T-helper 2 cell treated with Interferon-gamma antibody and Interleukin-4, amounts not matched to agents 5 μg/mL and 100 μg/mL, for 36 hours (primary cell): Measurements from ENCODE around the gene AVL9.
"Not testable (repeated sequence)": the region's sequence is repeated elsewhere in the genome, so short reads cannot be mapped to it uniquely, and the experiment has no call there.

ENCODE experiments used
- DNase-seq: peaks from one replicate; pipeline ENCODE4 v3.0.0; 2021; ENCODE audit warnings: low spot score
- H3K27ac Mint-ChIP-seq: one replicate; pipeline ENCODE4 v1.8.0; 2021; ENCODE audit warnings: mild to moderate bottlenecking, mixed read lengths
- H3K27me3 Mint-ChIP-seq: one replicate; pipeline ENCODE4 v1.8.0; 2021; ENCODE audit warnings: low read depth, mixed read lengths
- H3K36me3 Mint-ChIP-seq: one replicate; pipeline ENCODE4 v1.8.0; 2021; ENCODE audit warnings: low read depth, mixed read lengths
- H3K4me1 Mint-ChIP-seq: one replicate; pipeline ENCODE4 v1.8.0; 2021; ENCODE audit warnings: low read depth, mixed read lengths
- H3K4me3 Mint-ChIP-seq: one replicate; pipeline ENCODE4 v1.8.0; 2022; ENCODE audit warnings: mild to moderate bottlenecking, moderate library complexity, mixed read lengths
- H3K9me3 Mint-ChIP-seq: one replicate; pipeline ENCODE4 v1.8.0; 2021; ENCODE audit warnings: mixed read lengths

AVL9 gene

GRCh38 chr7:32594965-32595490 is 99.7 kb downstream of the AVL9 start:
- no peak for DNase-seq
- no peaks in the 10 kb centered on the region for H3K4me1 Mint-ChIP-seq
- no peak overlapping the region for H3K4me3 Mint-ChIP-seq

GRCh38 chr7:32601196-32601595 is 105.9 kb downstream of the AVL9 start:
- not testable (repeated sequence) for H3K4me1 Mint-ChIP-seq, H3K4me3 Mint-ChIP-seq, DNase-seq, H3K36me3 Mint-ChIP-seq, H3K27ac Mint-ChIP-seq
- peaks cover 15% of the 10 kb centered on the region for H3K9me3 Mint-ChIP-seq
- peaks cover 15% of the 10 kb centered on the region for H3K27me3 Mint-ChIP-seq

More at GRCh38 chr7:32594965-32595490, 99.7 kb downstream of the AVL9 start:
- Mint-ChIP-seq H3K27me3 (peaks cover 15% of the 10 kb centered on the region), H3K36me3 (no peaks in the 10 kb centered on the region), H3K9me3 (peaks cover 6% of the 10 kb centered on the region), H3K27ac (no peak overlapping the region)

DNA sequence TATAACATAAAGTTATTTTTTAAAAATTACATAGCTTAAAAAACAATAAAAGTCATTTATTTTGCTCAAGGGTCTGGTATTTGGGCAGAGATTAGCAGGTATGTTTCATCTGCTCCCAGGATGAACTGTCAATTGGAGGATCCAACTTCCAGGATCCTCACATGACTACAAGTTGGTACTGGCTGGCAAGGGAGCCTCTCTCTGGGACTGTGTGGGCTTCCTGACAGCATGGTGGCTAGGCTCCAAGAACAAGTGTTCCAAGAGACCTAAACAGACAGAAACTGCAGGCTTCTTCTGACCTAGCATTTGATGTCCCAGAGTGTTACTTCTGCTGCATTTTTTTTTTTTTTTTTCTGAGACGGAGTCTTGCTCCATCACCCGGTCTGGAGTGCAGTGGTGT is 107.2 kb downstream of the AVL9 start:
- Mint-ChIP-seq H3K4me3 (no peak overlapping the region), H3K4me1 (no peaks in the 10 kb centered on the region), H3K27ac (no peak overlapping the region), H3K27me3 (peaks cover 15% of the 10 kb centered on the region), H3K9me3 (peaks cover 15% of the 10 kb centered on the region), H3K36me3 (no peaks in the 10 kb centered on the region)
- DNase-seq = no peak

- H3K9me3 Mint-ChIP-seq, H3K27me3 Mint-ChIP-seq, H3K27ac Mint-ChIP-seq, H3K4me1 Mint-ChIP-seq, DNase-seq, H3K36me3 Mint-ChIP-seq, H3K4me3 Mint-ChIP-seq: not testable (repeated sequence)
These were observed 108.2 kb downstream of the AVL9 start for GRCh38 chr7:32603492-32603891.

- not testable (repeated sequence) for H3K27ac Mint-ChIP-seq, H3K4me3 Mint-ChIP-seq, H3K27me3 Mint-ChIP-seq, H3K36me3 Mint-ChIP-seq, H3K4me1 Mint-ChIP-seq, H3K9me3 Mint-ChIP-seq, DNase-seq
These were observed 108.8 kb downstream of the AVL9 start for GRCh38 chr7:32604047-32604446.

DNA sequence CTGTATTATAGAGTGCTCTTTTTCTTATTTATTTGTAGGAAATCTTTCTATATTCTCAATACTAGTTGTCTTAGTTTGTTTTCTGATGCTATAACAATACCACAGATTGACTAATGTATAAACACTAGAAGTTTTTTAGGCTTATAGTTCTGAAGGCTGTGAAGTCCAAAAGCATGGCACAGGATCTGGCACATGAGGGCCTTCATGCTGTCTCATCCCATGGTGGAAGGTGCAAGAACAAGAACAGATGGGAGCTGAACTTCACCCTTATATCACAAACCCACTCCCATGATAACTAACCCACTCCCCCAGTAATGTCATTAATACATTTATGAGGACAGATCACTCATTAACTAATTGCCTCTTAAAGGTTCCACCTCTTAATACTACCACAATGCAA is 109.7 kb downstream of the AVL9 start:
- peaks cover 9% of the 10 kb centered on the region for H3K9me3 Mint-ChIP-seq
- no peak overlapping the region for H3K4me3 Mint-ChIP-seq
- no peaks in the 10 kb centered on the region for H3K36me3 Mint-ChIP-seq
- DNase-seq = no peak
- no peak overlapping the region for H3K27ac Mint-ChIP-seq
- no peaks in the 10 kb centered on the region for H3K27me3 Mint-ChIP-seq
- H3K4me1 Mint-ChIP-seq = no peaks in the 10 kb centered on the region

GRCh38 chr7:32609463-32609862 is 114.2 kb downstream of the AVL9 start:
- H3K4me3 Mint-ChIP-seq = no peak overlapping the region
- no peak overlapping the region for H3K27ac Mint-ChIP-seq
- no peaks in the 10 kb centered on the region for H3K27me3 Mint-ChIP-seq
- DNase-seq = no peak
- H3K36me3 Mint-ChIP-seq = no peaks in the 10 kb centered on the region
- no peaks in the 10 kb centered on the region for H3K4me1 Mint-ChIP-seq
- no peaks in the 10 kb centered on the region for H3K9me3 Mint-ChIP-seq

DNA sequence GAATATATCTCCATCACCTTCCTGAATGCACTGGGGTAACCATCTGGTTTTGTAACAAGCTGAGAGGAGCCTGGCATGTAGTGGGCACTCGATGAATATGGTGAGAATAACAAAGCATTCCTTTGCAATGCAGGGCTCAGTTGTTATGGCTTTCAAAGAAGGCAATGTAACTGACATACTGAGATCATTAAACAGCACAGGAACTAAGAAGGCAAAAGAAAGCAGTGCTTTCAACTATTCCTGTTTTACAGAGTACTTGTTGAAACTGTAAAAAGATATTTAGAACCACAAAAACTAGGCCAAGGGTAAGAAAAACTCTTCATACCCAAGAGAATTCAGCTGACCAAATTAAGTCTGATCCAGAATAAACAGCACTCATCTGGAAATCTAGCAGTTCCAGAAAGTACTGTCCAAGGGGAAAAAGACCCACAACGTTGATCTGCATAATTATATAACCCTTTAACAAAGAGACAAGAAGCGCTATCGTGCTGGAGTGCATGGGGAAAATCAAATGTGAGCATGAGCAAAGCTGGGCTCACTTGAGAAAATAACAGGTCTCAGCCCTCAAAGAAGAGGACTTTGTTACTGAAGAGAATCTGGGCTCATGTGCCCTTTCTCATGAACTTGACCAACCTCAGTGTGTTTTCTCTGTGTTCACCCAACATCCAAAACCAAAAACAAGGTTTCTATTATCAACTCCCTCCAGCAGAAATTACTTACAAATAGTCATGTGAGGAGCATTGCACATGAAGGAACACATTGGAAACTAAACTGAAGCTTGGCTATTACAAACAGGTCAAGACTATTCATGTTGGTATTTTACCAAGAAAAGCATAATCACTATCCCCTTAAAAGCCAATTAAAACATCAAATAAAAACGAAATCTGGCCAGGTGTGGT is 116.2 kb downstream of the AVL9 start:
- H3K4me3 Mint-ChIP-seq = no peak overlapping the region
- DNase-seq = no peak
- H3K4me1 Mint-ChIP-seq = no peaks in the 10 kb centered on the region
- H3K36me3 Mint-ChIP-seq = no peaks in the 10 kb centered on the region
- H3K27ac Mint-ChIP-seq = no peak overlapping the region
- no peaks in the 10 kb centered on the region for H3K9me3 Mint-ChIP-seq
- no peaks in the 10 kb centered on the region for H3K27me3 Mint-ChIP-seq

DNA sequence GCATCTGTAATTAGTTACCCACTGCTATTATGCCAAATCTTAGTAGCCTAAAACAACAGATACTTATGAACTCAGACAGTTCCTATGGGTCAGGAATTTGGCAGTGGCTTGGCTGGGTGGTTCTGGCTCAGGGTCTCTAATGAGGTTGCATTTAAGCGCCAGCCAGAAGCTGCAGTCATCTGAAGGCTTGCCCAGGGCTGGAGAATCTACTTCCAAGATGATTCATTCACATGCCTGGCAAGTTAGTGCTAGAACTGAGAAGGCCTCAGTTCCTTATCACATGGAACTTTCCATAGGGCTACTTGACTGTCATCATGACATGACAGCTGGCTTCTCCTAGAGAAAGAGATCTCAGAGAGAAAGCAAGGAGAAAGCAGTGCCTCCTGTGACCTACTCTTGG is 121.3 kb downstream of the AVL9 start:
- H3K27ac Mint-ChIP-seq = no peak overlapping the region
- no peak for DNase-seq
- H3K4me1 Mint-ChIP-seq = no peaks in the 10 kb centered on the region
- no peak overlapping the region for H3K4me3 Mint-ChIP-seq
- H3K36me3 Mint-ChIP-seq = no peaks in the 10 kb centered on the region
- peaks cover 7% of the 10 kb centered on the region for H3K27me3 Mint-ChIP-seq
- H3K9me3 Mint-ChIP-seq = no peaks in the 10 kb centered on the region

DNA sequence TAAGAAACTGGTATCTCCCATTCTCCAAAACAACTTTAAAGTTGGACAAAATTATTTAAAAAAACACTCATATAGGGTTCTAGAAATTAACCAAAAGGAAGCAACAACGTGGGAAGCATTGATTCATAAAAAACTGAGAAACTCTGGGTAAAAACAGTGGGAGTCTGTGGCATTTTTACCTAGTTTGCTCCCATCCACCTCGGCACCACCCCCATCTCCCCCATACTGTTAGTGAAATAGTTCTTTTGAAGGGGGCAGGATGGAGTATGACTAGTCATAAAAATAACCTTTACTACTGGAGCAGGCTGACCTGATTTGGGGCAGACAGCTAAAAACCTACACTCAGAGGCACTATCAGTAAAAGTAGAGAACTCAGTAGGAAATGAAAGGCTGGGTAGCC is 123.2 kb downstream of the AVL9 start:
- no peaks in the 10 kb centered on the region for H3K36me3 Mint-ChIP-seq
- H3K27me3 Mint-ChIP-seq = peaks cover 10% of the 10 kb centered on the region
- H3K9me3 Mint-ChIP-seq = no peaks in the 10 kb centered on the region
- H3K4me1 Mint-ChIP-seq = no peaks in the 10 kb centered on the region
- DNase-seq = no peak
- H3K4me3 Mint-ChIP-seq = no peak overlapping the region
- no peak overlapping the region for H3K27ac Mint-ChIP-seq

DNA sequence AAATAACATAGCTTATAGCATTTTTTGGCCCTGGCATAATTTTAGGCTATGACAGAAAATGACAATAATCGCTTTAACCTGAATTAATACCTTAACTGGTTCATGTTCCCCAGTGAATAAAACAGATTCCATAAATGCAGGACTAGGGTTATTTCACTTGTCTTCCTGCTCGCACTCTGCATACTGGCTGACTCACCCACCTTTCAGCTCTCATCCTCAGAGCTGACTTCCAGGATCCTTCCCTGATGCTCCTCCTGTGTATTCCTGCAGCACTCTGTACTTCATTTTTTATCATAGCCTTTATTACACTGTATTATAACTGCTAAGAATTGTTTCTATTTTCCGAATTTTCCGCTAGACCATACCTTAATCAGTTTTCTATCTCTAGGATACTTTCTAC is 123.7 kb downstream of the AVL9 start:
- Mint-ChIP-seq H3K27me3 (peaks cover 10% of the 10 kb centered on the region), H3K27ac (no peak overlapping the region), H3K9me3 (no peaks in the 10 kb centered on the region), H3K36me3 (no peaks in the 10 kb centered on the region), H3K4me1 (no peaks in the 10 kb centered on the region), H3K4me3 (no peak overlapping the region)
- no peak for DNase-seq

DNA sequence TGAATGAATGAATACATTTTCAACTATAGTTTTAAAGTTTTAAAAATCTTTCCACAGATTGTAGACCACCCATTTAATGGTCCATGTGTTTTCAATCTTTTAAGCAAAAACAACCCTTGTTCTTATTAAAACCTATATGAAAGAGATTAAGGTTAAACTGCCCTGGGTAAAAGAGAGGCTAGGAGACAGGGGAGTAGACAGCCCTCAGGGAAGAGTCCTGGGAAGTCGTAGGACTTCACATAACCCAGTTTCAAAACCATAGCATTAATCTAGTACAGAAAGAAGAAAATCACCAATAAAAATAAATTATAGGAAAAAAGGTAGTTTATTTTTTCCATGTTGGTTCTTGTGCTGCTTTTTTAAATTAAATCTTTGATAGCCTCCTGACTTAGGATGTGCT is 124.1 kb downstream of the AVL9 start:
- H3K36me3 Mint-ChIP-seq, H3K4me1 Mint-ChIP-seq, H3K27ac Mint-ChIP-seq, DNase-seq, H3K4me3 Mint-ChIP-seq, H3K9me3 Mint-ChIP-seq: not testable (repeated sequence)
- H3K27me3 Mint-ChIP-seq = peaks cover 12% of the 10 kb centered on the region

DNA sequence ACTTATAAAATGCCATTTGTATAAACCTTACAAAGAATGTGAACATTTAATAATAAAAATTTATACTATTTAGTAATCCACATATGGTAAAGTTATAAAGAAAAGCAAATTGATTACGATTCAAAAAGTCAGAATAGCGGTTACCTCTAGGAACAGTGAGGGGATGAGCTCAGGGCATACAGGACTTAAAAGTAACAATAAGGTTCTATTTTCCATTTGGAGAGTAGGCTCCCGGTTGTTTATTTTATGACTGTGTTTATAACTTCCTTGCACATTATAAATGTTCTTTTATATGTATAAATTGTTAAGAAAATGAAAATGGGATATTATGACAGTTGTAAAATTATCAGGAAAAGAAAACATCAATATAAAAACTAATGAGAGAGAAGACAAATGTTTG is 135.7 kb downstream of the AVL9 start:
- H3K36me3 Mint-ChIP-seq = no peaks in the 10 kb centered on the region
- no peak for DNase-seq
- no peak overlapping the region for H3K27ac Mint-ChIP-seq
- H3K27me3 Mint-ChIP-seq = peaks cover 5% of the 10 kb centered on the region
- no peaks in the 10 kb centered on the region for H3K4me1 Mint-ChIP-seq
- H3K4me3 Mint-ChIP-seq = no peak overlapping the region
- no peaks in the 10 kb centered on the region for H3K9me3 Mint-ChIP-seq

GRCh38 chr7:32631590-32632497 is 136.6 kb downstream of the AVL9 start:
- not testable (repeated sequence) for H3K36me3 Mint-ChIP-seq, H3K9me3 Mint-ChIP-seq, DNase-seq, H3K27ac Mint-ChIP-seq, H3K4me1 Mint-ChIP-seq, H3K27me3 Mint-ChIP-seq, H3K4me3 Mint-ChIP-seq
